22Rv1 (cell line): ENCODE data around the gene KDM2A.
A peak's percentile ranks its signal among the peaks of the same experiment; 100 is the strongest.

Experiments
- H3K27ac ChIP-seq: fragments of 450-650 bp; 2 replicates; pipeline ENCODE4 v1.5.1; 2017
- CTCF ChIP-seq: fragments of 450-650 bp; IDR thresholded peaks from 2 replicates; pipeline ENCODE4 v1.5.1; 2017; ENCODE audit warnings: mild to moderate bottlenecking
- ZFX ChIP-seq: fragments of 450-650 bp; IDR thresholded peaks from 2 replicates; pipeline ENCODE4 v1.6.1; 2017; ENCODE audit warnings: antibody characterized with exemption, borderline replicate concordance

The KDM2A gene

GRCh38 chr11:67270256-67271204 lies 151.5 kb downstream of the KDM2A start:
- no peak overlapping the region for H3K27ac ChIP-seq
- TF ChIP-seq ZFX: no peak
- TF ChIP-seq CTCF: no peak

- TF ChIP-seq CTCF: no peak
- TF ChIP-seq ZFX: no peak
- no peak overlapping the region for H3K27ac ChIP-seq
These were observed 152.1 kb downstream of the KDM2A start for GRCh38 chr11:67271205-67271540.

- TF ChIP-seq CTCF (no peak), ZFX (no peak)
- H3K27ac ChIP-seq: no peak overlapping the region
These were observed 152.7 kb downstream of the KDM2A start for GRCh38 chr11:67271541-67272284.

GRCh38 chr11:67272327-67273259 lies 153.5 kb downstream of the KDM2A start:
- no peak overlapping the region for H3K27ac ChIP-seq
- TF ChIP-seq ZFX (no peak), CTCF (no peak)

GRCh38 chr11:67273260-67273990 lies 154.4 kb downstream of the KDM2A start:
- 0 out of 2 replicates have a peak overlapping the region, but pooled peaks have one; percentile 12 for H3K27ac ChIP-seq
- TF ChIP-seq ZFX: no peak
- TF ChIP-seq CTCF: no peak

- TF ChIP-seq ZFX: no peak
- TF ChIP-seq CTCF: no peak
- H3K27ac ChIP-seq: no peak overlapping the region
These were observed 155.9 kb downstream of the KDM2A start for GRCh38 chr11:67274768-67275605.
